Stimulated activated naive CD8-positive, alpha-beta T cell treated with anti-CD3 and anti-CD28 coated beads, Interleukin-15, amount 100 ng/mL, for 72 hours (primary cell): ENCODE results near the gene KCNK1.

Experiments
- ATAC-seq: fragments of 150-1000 bp; cut with Tn5 transposase; 2 replicates; pipeline ENCODE4 v1.10.0; 2021; ENCODE audit warnings: mild to moderate bottlenecking, moderate library complexity
- DNase-seq, 2 donors: peaks; one replicate each; pipeline ENCODE4 v3.0.0; 2021 to 2022
- H3K27ac Mint-ChIP-seq, 2 donors: one replicate each; pipeline ENCODE4 v1.8.0; 2022; ENCODE audit warnings: mild to moderate bottlenecking in 2 of 2, mixed read lengths in 2 of 2, moderate library complexity in 2 of 2
- H3K27me3 Mint-ChIP-seq: one replicate; pipeline ENCODE4 v1.8.0; 2022; ENCODE audit warnings: mixed read lengths
- H3K4me1 Mint-ChIP-seq: one replicate; pipeline ENCODE4 v1.8.0; 2022; ENCODE audit warnings: mild to moderate bottlenecking, mixed read lengths
- H3K4me3 Mint-ChIP-seq, 2 donors: one replicate each; pipeline ENCODE4 v1.8.0; 2022; ENCODE audit warnings: mild to moderate bottlenecking in 2 of 2, mixed read lengths in 2 of 2, moderate library complexity in 1 of 2
- H3K9me3 Mint-ChIP-seq, 2 donors: one replicate each; pipeline ENCODE4 v1.8.0; 2022; ENCODE audit warnings: mixed read lengths in 2 of 2

KCNK1 gene

DNA sequence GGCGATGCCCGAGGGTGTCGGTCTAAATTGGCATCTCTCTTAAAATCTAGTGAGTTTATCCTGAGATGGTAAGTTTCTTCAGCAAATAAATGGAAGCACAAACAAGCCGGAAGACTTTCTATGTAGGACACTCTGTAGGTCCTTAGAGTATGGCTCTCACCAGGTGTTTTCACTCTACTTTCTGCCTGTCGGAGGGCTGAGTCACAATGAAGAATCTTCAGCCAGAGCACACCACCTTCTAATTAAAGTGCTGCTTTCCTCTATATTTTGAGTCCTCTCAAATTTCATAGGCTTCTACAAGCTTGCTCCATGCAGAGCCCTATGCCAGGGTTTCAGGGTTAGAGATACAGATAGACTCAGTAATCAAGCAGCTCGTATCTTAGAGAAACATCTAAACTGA lies 27.1 kb downstream of the KCNK1 start:
- DNase-seq, result no peak
- no peak for ATAC-seq
- H3K4me1 Mint-ChIP-seq, result no peaks in the 10 kb centered on the region
- no peak overlapping the region for H3K4me3 Mint-ChIP-seq
- no peak overlapping the region for H3K27ac Mint-ChIP-seq
- H3K9me3 Mint-ChIP-seq, result peaks cover 6 to 7% of the 10 kb centered on the region in 2 donors
- peaks cover 10% of the 10 kb centered on the region for H3K27me3 Mint-ChIP-seq

GRCh38 chr1:233647073-233647472 lies 33.2 kb downstream of the KCNK1 start:
- no peak for ATAC-seq
- Mint-ChIP-seq H3K4me3 (no peak overlapping the region), H3K27me3 (no peaks in the 10 kb centered on the region), H3K9me3 (no peaks in the 10 kb centered on the region), H3K27ac (no peak overlapping the region), H3K4me1 (no peaks in the 10 kb centered on the region)
- no peak for DNase-seq

DNA sequence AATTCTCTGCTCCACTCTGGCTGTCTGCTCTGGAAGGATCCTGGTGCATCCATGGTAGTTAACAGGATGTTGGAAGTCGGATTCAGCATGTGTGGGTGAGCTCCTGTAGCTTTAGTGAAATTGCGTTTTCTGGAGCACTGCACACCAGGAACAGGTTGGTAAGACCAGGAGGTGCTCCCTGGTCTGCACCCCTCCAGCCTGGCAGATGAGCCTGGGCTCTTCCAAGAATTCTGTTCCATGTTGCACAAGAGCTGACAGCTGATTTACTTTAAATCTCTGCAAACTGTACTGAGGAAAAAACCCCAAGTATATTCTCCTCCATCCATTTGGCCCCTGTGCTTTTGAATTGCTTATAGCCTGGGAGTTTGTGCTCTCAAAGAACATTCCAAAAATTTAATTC lies 33.7 kb downstream of the KCNK1 start:
- Mint-ChIP-seq H3K4me3 (no peak overlapping the region), H3K9me3 (no peaks in the 10 kb centered on the region), H3K27ac (no peak overlapping the region), H3K27me3 (no peaks in the 10 kb centered on the region), H3K4me1 (no peaks in the 10 kb centered on the region)
- ATAC-seq (no peak), DNase-seq (no peak)

DNA sequence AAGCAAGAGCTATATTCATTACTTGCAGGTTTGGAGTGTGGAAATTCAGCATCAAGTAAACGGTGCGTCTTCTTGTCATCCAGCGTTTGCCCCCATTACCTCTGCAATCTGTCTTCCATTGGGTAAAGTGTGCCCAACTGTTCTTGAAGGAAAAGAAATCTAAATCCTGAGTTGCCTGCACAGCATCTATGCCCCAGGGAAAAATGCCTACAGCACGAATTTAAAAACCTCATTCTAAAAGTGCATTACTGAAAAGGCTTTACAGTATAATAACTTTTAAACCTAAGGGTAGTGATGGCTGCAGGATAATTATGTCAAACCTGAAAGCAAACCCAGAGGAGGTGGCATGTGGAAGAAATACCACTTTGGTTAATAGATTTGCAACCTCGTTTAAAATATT lies 37.2 kb downstream of the KCNK1 start:
- ATAC-seq (no peak), DNase-seq (no peak)
- no peak overlapping the region for H3K4me3 Mint-ChIP-seq
- no peaks in the 10 kb centered on the region for H3K9me3 Mint-ChIP-seq
- no peak overlapping the region for H3K27ac Mint-ChIP-seq
- peaks cover 8% of the 10 kb centered on the region for H3K27me3 Mint-ChIP-seq
- no peaks in the 10 kb centered on the region for H3K4me1 Mint-ChIP-seq

GRCh38 chr1:233651563-233652233 lies 37.8 kb downstream of the KCNK1 start:
- no peak for DNase-seq
- no peaks in the 10 kb centered on the region for H3K9me3 Mint-ChIP-seq
- H3K27ac Mint-ChIP-seq, result no peak overlapping the region
- no peak for ATAC-seq
- peaks cover 8% of the 10 kb centered on the region for H3K27me3 Mint-ChIP-seq
- no peaks in the 10 kb centered on the region for H3K4me1 Mint-ChIP-seq
- no peak overlapping the region for H3K4me3 Mint-ChIP-seq

- Mint-ChIP-seq H3K27me3 (peaks cover 8% of the 10 kb centered on the region), H3K9me3 (no peaks in the 10 kb centered on the region), H3K27ac (no peak overlapping the region), H3K4me3 (no peak overlapping the region), H3K4me1 (no peaks in the 10 kb centered on the region)
- no peak for ATAC-seq
- no peak for DNase-seq
These were observed 38.6 kb downstream of the KCNK1 start for GRCh38 chr1:233652526-233652925.

- ATAC-seq, result no peak
- DNase-seq, result no peak
- H3K4me3 Mint-ChIP-seq, result no peak overlapping the region
- H3K9me3 Mint-ChIP-seq, result no peaks in the 10 kb centered on the region
- no peak overlapping the region for H3K27ac Mint-ChIP-seq
- H3K4me1 Mint-ChIP-seq, result no peaks in the 10 kb centered on the region
- peaks cover 8% of the 10 kb centered on the region for H3K27me3 Mint-ChIP-seq
These were observed 40.9 kb downstream of the KCNK1 start for GRCh38 chr1:233654658-233655280.

DNA sequence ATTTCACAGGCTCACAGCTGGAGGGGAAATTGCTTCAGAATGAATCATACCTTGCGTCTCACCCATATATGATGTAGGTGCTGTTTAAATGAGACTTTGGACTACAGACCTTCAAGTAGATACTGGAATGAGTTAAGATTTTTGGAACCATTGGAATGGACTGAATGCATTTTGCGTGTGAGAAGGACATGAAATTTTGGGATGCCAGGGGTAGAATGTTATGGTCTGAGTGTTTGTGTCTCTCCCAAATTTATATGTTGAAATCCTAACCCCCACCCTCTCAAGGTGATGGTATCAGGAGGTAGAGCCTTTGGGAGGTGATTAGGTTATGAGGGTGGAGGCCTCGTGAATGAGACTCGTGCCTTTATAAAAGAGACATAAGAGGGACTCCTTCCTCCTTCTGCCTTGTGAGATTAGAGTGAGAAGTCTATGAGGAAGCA lies 41.4 kb downstream of the KCNK1 start:
- H3K4me1 Mint-ChIP-seq, result no peaks in the 10 kb centered on the region
- no peak for DNase-seq
- no peaks in the 10 kb centered on the region for H3K9me3 Mint-ChIP-seq
- H3K27ac Mint-ChIP-seq, result no peak overlapping the region
- no peak for ATAC-seq
- no peak overlapping the region for H3K4me3 Mint-ChIP-seq
- peaks cover 8% of the 10 kb centered on the region for H3K27me3 Mint-ChIP-seq

GRCh38 chr1:233656032-233656635 lies 42.2 kb downstream of the KCNK1 start:
- Mint-ChIP-seq H3K27ac (no peak overlapping the region), H3K27me3 (peaks cover 8% of the 10 kb centered on the region), H3K4me1 (no peaks in the 10 kb centered on the region), H3K9me3 (no peaks in the 10 kb centered on the region), H3K4me3 (no peak overlapping the region)
- DNase-seq, result no peak
- no peak for ATAC-seq

DNA sequence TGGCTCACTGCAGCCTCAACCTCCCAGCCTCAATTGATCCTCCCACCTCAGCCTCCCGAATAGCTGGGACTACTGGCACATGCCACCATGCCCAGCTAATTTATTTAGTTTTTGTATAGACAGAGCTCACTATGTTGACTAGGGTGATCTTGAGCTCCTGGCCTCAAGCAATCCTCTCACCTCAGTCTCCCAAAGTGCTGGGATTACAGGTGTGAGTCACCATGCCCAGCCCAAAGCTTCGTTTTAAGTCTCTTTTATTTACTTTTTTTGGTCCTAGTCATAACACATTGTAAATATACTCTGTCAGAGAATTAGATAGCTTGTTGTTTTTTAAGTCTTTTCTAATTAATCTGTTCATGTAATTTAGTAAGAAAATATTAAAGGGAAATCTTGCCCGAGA lies 42.8 kb downstream of the KCNK1 start:
- Mint-ChIP-seq H3K27me3 (peaks cover 8% of the 10 kb centered on the region), H3K4me1 (no peaks in the 10 kb centered on the region), H3K4me3 (no peak overlapping the region), H3K9me3 (peaks cover 0 to 4% of the 10 kb centered on the region in 2 donors), H3K27ac (no peak overlapping the region)
- DNase-seq (no peak), ATAC-seq (no peak)

DNA sequence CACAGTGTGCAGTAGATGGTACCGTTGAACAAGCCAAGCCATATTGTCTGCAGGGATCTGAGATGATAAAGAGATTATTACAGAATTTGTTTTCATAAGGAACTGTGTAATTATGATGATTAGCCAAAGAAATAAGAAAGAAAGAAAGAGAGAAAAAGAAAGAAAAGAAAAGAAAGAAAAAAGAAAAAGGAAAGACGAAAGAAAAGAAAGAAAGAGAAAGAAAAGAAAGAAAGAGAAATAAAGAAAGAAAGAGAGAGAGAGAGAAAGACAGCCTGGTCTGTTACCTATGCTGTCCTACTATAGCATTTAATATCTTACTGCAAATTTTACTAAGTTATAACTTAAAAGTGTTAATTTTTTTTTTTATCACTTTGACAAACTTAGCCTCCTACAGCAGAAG lies 43.6 kb downstream of the KCNK1 start:
- H3K4me1 Mint-ChIP-seq, result no peaks in the 10 kb centered on the region
- H3K27me3 Mint-ChIP-seq, result peaks cover 8% of the 10 kb centered on the region
- DNase-seq (no peak), ATAC-seq (no peak)
- H3K9me3 Mint-ChIP-seq, result peaks cover 0 to 4% of the 10 kb centered on the region in 2 donors
- H3K27ac Mint-ChIP-seq, result no peak overlapping the region
- no peak overlapping the region for H3K4me3 Mint-ChIP-seq

- no peak overlapping the region for H3K27ac Mint-ChIP-seq
- no peak for DNase-seq
- peaks cover 8% of the 10 kb centered on the region for H3K27me3 Mint-ChIP-seq
- no peaks in the 10 kb centered on the region for H3K4me1 Mint-ChIP-seq
- ATAC-seq, result no peak
- H3K4me3 Mint-ChIP-seq, result no peak overlapping the region
- H3K9me3 Mint-ChIP-seq, result peaks cover 0 to 4% of the 10 kb centered on the region in 2 donors
These were observed 45.6 kb downstream of the KCNK1 start for GRCh38 chr1:233659495-233659894.

GRCh38 chr1:233661376-233662159 lies 47.7 kb downstream of the KCNK1 start:
- H3K27ac Mint-ChIP-seq, result no peak overlapping the region
- peaks cover 0 to 4% of the 10 kb centered on the region in 2 donors for H3K9me3 Mint-ChIP-seq
- DNase-seq, result no peak
- no peak for ATAC-seq
- H3K4me1 Mint-ChIP-seq, result no peaks in the 10 kb centered on the region
- H3K4me3 Mint-ChIP-seq, result no peak overlapping the region
- no peaks in the 10 kb centered on the region for H3K27me3 Mint-ChIP-seq

- ATAC-seq (no peak), DNase-seq (no peak)
- no peaks in the 10 kb centered on the region for H3K27me3 Mint-ChIP-seq
- peaks cover 0 to 4% of the 10 kb centered on the region in 2 donors for H3K9me3 Mint-ChIP-seq
- H3K27ac Mint-ChIP-seq, result no peak overlapping the region
- H3K4me1 Mint-ChIP-seq, result no peaks in the 10 kb centered on the region
- H3K4me3 Mint-ChIP-seq, result no peak overlapping the region
These were observed 48.8 kb downstream of the KCNK1 start for GRCh38 chr1:233662575-233663304.

- Mint-ChIP-seq H3K4me1 (no peaks in the 10 kb centered on the region), H3K4me3 (no peak overlapping the region), H3K27me3 (no peaks in the 10 kb centered on the region), H3K9me3 (peaks cover 0 to 4% of the 10 kb centered on the region in 2 donors), H3K27ac (no peak overlapping the region)
- ATAC-seq (no peak), DNase-seq (no peak)
These were observed 50.3 kb downstream of the KCNK1 start for GRCh38 chr1:233664253-233664652.
